Omental fat pad (tissue), 4 donors: ENCODE data around the gene BANF1. TPM values are rescaled to one million over a fixed set of nuclear protein-coding genes. Genes with fewer than 3 reads are reported as not detected.

Experiments used
- ATAC-seq: fragments of 150-250 bp; one replicate; pipeline ENCODE4 v1.9.1; 2016; ENCODE audit warnings: mild to moderate bottlenecking, moderate library complexity; ENCODE audit not compliant: low FRiP score
- DNase-seq: peaks from one replicate; pipeline ENCODE4 v3.0.0-alpha.2; 2019; ENCODE audit warnings: low spot score
- total RNA-seq, 4 donors: library from RNA; depleted of rRNA; stranded (reverse); fragments of >200 nt; gene quantifications; one replicate each; pipeline ENCODE4 v1.1.0, GENCODE V29; 2016
- TF ChIP-seq, protein P1 (sequence below), 3 donors: fragments of 450-650 bp; IDR thresholded peaks; one replicate each; pipeline ENCODE4 v1.5.1; 2016 to 2017; ENCODE audit warnings: antibody characterized with exemption in 3 of 3, mild to moderate bottlenecking in 3 of 3, moderate library complexity in 2 of 3

BANF1 gene
- total RNA-seq, 4 donors from 2014 or later: 24.6 to 40.8 (median 33.0) TPM

- DNase-seq: no peak
- TF ChIP-seq, protein P1, sequence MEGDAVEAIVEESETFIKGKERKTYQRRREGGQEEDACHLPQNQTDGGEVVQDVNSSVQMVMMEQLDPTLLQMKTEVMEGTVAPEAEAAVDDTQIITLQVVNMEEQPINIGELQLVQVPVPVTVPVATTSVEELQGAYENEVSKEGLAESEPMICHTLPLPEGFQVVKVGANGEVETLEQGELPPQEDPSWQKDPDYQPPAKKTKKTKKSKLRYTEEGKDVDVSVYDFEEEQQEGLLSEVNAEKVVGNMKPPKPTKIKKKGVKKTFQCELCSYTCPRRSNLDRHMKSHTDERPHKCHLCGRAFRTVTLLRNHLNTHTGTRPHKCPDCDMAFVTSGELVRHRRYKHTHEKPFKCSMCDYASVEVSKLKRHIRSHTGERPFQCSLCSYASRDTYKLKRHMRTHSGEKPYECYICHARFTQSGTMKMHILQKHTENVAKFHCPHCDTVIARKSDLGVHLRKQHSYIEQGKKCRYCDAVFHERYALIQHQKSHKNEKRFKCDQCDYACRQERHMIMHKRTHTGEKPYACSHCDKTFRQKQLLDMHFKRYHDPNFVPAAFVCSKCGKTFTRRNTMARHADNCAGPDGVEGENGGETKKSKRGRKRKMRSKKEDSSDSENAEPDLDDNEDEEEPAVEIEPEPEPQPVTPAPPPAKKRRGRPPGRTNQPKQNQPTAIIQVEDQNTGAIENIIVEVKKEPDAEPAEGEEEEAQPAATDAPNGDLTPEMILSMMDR (IDR thresholded peaks at IDR 0.05): no peak
- ATAC-seq: no peak
Observed at GRCh38 chr11:66026017-66026529, 23.8 kb downstream of the BANF1 start, which contains the start of gene CATSPER1. Gene CATSPER1, minus strand, starts transcription at chr11:66026479. Its CDS starts 100 bp downstream, at chr11:66026379.

GRCh38 chr11:66032957-66033735 is 30.8 kb downstream of the BANF1 start:
- ATAC-seq (no peak), DNase-seq (no peak)
- TF ChIP-seq, protein P1 (IDR thresholded peaks at IDR 0.05): no peak

DNA sequence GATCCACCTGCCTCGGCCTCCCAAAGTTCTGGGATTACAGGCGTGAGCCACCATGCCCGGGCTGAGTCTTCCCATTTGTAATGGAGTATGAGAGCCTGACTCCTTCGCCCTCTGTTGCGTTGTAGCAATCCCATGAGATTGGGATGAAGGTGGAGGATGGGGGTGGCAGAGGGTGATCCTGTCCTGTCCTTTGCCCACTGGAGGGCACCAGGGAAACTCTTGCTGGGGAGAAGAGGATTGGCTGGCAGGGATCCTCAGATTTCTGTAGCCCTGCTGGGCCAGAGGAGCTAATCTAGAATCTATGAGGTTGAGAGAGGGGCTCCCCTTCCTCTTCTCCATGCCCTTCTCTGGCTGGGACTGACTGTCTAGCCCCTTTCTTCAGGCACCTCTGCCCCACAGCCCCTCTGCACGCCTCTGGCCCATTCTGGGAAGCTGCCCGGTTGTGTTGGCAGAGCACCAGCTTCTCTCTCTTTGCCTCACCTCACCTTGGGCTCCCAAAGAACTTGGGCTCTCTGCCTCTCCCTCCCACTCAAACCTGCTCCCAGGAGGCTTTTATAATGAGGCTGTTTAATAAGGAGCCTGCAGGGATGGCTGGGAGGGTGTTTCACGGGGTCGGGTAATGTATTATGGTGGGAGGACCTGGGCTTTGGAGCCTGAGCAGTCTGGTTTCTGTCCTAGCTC is 33.5 kb downstream of the BANF1 start:
- no peak for DNase-seq
- peak; percentile 49 for ATAC-seq
- TF ChIP-seq, protein P1 (IDR thresholded peaks at IDR 0.05): no peak

- peak; percentile 37 for ATAC-seq
- no peak for DNase-seq
- TF ChIP-seq, protein P1 (IDR thresholded peaks at IDR 0.05): no peak
Observed at GRCh38 chr11:66036334-66036710, 34.0 kb downstream of the BANF1 start.

- TF ChIP-seq, protein P1 (IDR thresholded peaks at IDR 0.05): no peak
- DNase-seq (no peak), ATAC-seq (no peak)
Observed at GRCh38 chr11:66037327-66037726, 35.0 kb downstream of the BANF1 start.

DNA sequence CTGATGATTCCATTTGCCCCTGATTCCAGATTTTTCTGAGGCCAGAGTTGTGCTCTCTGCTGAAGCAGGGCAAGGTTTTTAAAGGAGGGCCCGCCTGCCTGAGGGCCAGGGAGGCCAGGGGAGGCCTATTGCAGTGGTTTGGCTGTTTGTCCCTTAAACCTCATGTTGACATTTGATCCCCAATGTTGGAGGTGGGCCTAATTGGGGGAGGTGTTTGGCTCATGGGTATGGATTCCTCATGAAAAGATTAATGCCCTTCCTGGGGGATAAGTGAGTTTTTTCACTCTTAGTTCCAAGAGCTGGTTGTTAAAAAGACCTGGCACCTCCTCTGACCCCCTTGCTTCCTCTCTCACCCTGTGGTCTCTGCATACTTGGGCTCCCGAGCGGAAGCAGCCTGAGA is 37.5 kb downstream of the BANF1 start:
- TF ChIP-seq, protein P1 (IDR thresholded peaks at IDR 0.05): no peak
- no peak for DNase-seq
- ATAC-seq: no peak
